GM10248 (cell line): ENCODE results near the gene SRPK2.

ENCODE experiments used
- CTCF ChIA-PET: fragments of 300-600 bp; sonication (Branson Sonifier 250); formaldehyde crosslinking; extraction: SDS; loops from one replicate; lab custom pipeline; 2021; ENCODE audit warnings: antibody characterized with exemption; lab: Yijun Ruan, JAX
- POLR2A ChIA-PET: fragments of 350-650 bp; sonication (Branson Sonifier 250); formaldehyde crosslinking; extraction: SDS; loops from one replicate; lab custom pipeline; 2020; ENCODE audit warnings: antibody characterized with exemption; lab: Yijun Ruan, JAX
- DNase-seq: peaks from one replicate; pipeline ENCODE4 v3.0.0; 2012; ENCODE audit errors: extremely low spot score
- CTCF ChIP-seq: IDR thresholded peaks from 2 replicates; pipeline ENCODE4 v1.5.1; 2012; ENCODE audit warnings: mild to moderate bottlenecking, low read depth; ENCODE audit errors: extremely low read depth, missing control alignments, control extremely low read depth

The SRPK2 gene

DNA sequence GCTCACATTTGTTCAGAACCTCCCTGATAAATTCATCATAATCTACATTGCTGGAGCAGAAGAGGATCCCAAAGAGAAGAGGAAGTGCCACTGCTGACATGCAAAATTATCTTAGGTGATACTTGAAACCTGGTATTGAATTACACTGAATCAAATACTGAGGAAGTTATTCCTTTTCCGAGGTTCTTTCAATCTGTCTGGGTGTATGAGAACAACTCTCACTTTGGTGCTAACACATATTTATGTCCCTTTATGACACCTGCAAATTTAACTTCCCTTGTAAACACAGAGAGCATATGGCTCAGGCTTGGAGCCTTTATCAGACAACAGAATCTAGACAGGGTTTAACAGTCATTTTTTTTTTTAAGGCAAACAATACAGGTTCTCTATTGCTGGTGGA is 131.4 kb downstream of the SRPK2 start:
- CTCF ChIA-PET, result no interaction called here
- no peak for DNase-seq
- no peak for TF ChIP-seq CTCF
- POLR2A ChIA-PET, result no interaction called here

DNA sequence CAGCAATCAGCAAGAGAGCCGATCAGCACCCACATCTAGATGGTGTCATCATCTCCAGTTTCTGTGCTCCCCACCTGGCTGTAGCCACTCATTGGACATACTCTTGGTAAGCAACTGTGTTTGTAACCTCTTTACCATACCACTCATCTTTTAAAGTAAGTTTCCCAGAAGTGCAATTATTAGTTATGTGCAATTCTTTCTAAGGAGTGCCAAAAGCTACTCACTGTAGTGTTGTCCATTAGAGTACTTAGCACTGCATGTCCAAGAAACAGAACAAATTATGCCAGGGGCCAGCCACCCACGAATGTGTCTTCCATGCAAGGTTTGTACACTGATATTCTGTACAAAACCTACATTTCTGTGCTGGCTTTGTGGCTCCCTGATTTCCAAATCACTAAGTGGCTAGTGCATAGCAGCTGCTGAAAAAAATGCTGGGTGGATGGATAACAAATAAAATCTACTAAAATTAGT is 131.9 kb downstream of the SRPK2 start:
- POLR2A ChIA-PET, result no interaction called here
- CTCF ChIA-PET, result no interaction called here
- DNase-seq, result no peak
- TF ChIP-seq CTCF, result no peak

DNA sequence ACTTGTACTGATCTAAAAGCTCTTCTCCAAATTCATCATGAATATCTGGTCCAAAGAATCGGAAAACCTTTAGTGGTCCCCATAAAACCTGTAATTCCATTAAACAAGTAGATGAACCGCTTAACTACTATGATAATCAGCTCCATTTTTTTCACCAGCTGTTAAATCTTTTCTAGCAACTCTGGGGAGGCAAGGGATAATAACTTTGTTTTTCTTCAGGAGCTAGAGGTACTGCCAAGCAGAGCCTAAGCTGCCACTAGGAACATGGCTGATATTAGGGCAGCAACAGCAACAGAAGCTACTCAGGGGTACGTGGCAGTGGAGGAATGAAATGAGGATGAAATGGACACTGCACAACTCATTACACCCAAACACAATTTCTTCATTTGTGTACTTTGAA is 138.0 kb downstream of the SRPK2 start:
- DNase-seq, result no peak
- POLR2A ChIA-PET, result no interaction called here
- TF ChIP-seq CTCF, result no peak
- CTCF ChIA-PET, result interaction anchor here (1.3 to 1.9 kb wide), 3 partner anchors 9 to 51 kb away, joined by 3 to 11 read pairs (median 3); no protein-coding TSS in a partner anchor

DNA sequence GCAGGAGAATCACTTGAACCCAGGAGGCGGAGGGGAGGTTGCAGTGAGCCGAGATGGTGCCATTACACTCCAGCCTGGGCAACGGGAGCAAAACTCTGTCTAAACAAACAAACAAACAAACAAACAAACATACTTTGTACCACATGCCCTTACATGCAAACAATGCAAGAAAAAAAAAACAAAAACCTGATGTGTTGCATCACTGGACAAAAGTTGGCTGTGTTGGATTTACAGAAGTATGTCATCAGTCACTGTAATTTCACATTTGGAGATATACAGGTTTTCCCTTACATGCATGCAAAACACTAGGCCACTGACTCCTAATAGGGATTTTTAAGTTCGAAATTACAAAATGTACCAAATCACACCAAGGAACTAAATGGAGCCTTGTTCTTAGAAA is 138.5 kb downstream of the SRPK2 start:
- ChIA-PET CTCF (interaction anchor here (1.3 to 1.9 kb wide), 4 partner anchors 9 to 51 kb away, joined by 3 to 11 read pairs (median 4); no protein-coding TSS in a partner anchor), POLR2A (no interaction called here)
- no peak for DNase-seq
- no peak for TF ChIP-seq CTCF

- ChIA-PET POLR2A (no interaction called here), CTCF (interaction anchor here (0.8 to 1.6 kb wide), 4 partner anchors 9 to 109 kb away, joined by 3 to 4 read pairs (median 3); no protein-coding TSS in a partner anchor)
- DNase-seq, result no peak
- no peak for TF ChIP-seq CTCF
These were observed 139.5 kb downstream of the SRPK2 start for GRCh38 chr7:105249216-105249615.

DNA sequence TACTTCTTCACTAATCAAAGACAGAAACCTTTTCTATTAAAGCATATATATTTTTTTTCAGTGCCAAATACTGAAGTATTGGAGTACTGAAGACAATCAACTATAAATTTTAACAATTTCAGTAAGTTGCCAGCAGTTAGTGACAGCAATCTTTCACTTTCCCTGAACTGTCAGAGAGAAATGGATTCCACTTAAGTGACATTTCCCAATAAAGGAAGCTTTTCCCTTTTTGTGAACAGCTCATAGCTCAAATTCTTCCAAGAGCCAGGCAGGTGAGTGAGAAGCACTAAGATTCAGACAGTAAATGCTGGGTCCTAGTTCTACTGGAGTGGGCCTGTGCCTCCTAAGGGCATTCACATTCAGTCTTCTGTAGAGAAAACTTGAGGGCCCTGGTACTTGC is 142.0 kb downstream of the SRPK2 start:
- CTCF ChIA-PET, result interaction anchor here (1.4 kb wide), 1 partner anchor 22 kb away, joined by 3 read pairs; no protein-coding TSS in a partner anchor

More for the DNA sequence above, 142.0 kb downstream of the SRPK2 start:
- TF ChIP-seq CTCF, result no peak
- POLR2A ChIA-PET, result no interaction called here
- DNase-seq, result no peak
